IMR-90 (cell line): Measurements from ENCODE around the gene RHAG. TPM values are rescaled to one million over a fixed set of nuclear protein-coding genes. Genes with fewer than 3 reads are reported as not detected.

Experiments used
- ATAC-seq: fragments of 200-7000 bp; cut with Tn5 transposase; 2 replicates; pipeline ENCODE4 v1.9.1; 2020; ENCODE audit warnings: low read depth, mild to moderate bottlenecking, moderate library complexity
- BruUV-seq: library from RNA; stranded (reverse); fragments of 400-500 nt; replicated peaks from 2 replicates; lab custom pipeline; 2021; lab: Mats Ljungman, UMichigan
- CTCF ChIA-PET: fragments of 300-600 bp; formaldehyde crosslinking; extraction: SDS; loops from one replicate; lab custom pipeline; 2021; ENCODE audit warnings: antibody characterized with exemption; lab: Yijun Ruan, JAX
- POLR2A ChIA-PET: fragments of 300-600 bp; sonication (Branson Sonifier 250); formaldehyde crosslinking; loops from one replicate; lab custom pipeline; 2022; ENCODE audit warnings: antibody characterized with exemption; ENCODE audit not compliant: unreplicated experiment; lab: Charles Lee
- DNase-seq: peaks from one replicate; pipeline ENCODE4 v3.0.0; 2013
- H2AFZ ChIP-seq: replicated peaks from 2 replicates; pipeline ENCODE3; 2013; ENCODE audit warnings: low read length, mild to moderate bottlenecking; ENCODE audit not compliant: poor library complexity
- H2AK5ac ChIP-seq: 2 replicates; pipeline ENCODE4 v1.6.1; 2013; ENCODE audit warnings: low read depth, low read length, inconsistent platforms
- H2AK9ac ChIP-seq: replicated peaks from 2 replicates; pipeline ENCODE3; 2013; ENCODE audit warnings: mild to moderate bottlenecking, low read depth, low read length, moderate library complexity; ENCODE audit not compliant: poor library complexity
- H2BK120ac ChIP-seq: 2 replicates; pipeline ENCODE4 v1.6.1; 2013; ENCODE audit warnings: low read depth, low read length, inconsistent platforms
- H2BK15ac ChIP-seq: 3 replicates; pipeline ENCODE4 v1.6.1; 2013; ENCODE audit warnings: low read depth, low read length, inconsistent platforms
- H2BK20ac ChIP-seq: 2 replicates; pipeline ENCODE4 v1.6.1; 2013; ENCODE audit warnings: low read depth, mild to moderate bottlenecking, inconsistent platforms, low read length, moderate library complexity
- H2BK5ac ChIP-seq: 2 replicates; pipeline ENCODE4 v1.6.1; 2013; ENCODE audit warnings: mild to moderate bottlenecking, low read depth, low read length, inconsistent platforms; ENCODE audit not compliant: poor library complexity, severe bottlenecking
- H3K14ac ChIP-seq: replicated peaks from 2 replicates; pipeline ENCODE4 v1.6.1; 2013; ENCODE audit warnings: low read depth, low read length, inconsistent platforms
- H3K18ac ChIP-seq: 2 replicates; pipeline ENCODE4 v1.6.1; 2013; ENCODE audit warnings: low read depth, low read length, control low read depth
- H3K23ac ChIP-seq: 2 replicates; pipeline ENCODE4 v1.6.1; 2013; ENCODE audit warnings: low read depth, low read length, inconsistent platforms
- H3K27ac ChIP-seq: 2 replicates; pipeline ENCODE4 v1.5.1; 2013; ENCODE audit warnings: mild to moderate bottlenecking, control low read depth, low read length; ENCODE audit not compliant: insufficient read depth
- H3K27me3 ChIP-seq: 2 replicates; pipeline ENCODE4 v1.6.1; 2013; ENCODE audit warnings: low read length; ENCODE audit not compliant: control insufficient read depth, insufficient read depth
- H3K36me3 ChIP-seq: 2 replicates; pipeline ENCODE4 v1.6.1; 2013; ENCODE audit warnings: low read length, mixed read lengths; ENCODE audit not compliant: control insufficient read depth, insufficient read depth
- H3K4ac ChIP-seq: 2 replicates; pipeline ENCODE4 v1.6.1; 2013; ENCODE audit warnings: low read depth, low read length, inconsistent platforms
- H3K4me1 ChIP-seq: 2 replicates; pipeline ENCODE4 v1.6.1; 2013; ENCODE audit warnings: low read length, mixed read lengths; ENCODE audit not compliant: control insufficient read depth, insufficient read depth
- H3K4me2 ChIP-seq: 2 replicates; pipeline ENCODE4 v1.6.1; 2013; ENCODE audit warnings: low read depth, mild to moderate bottlenecking, control low read depth, low read length, moderate library complexity
- H3K4me3 ChIP-seq: 2 replicates; pipeline ENCODE4 v1.5.1; 2013; ENCODE audit warnings: low read depth, mild to moderate bottlenecking, control low read depth, low read length, moderate library complexity; ENCODE audit not compliant: insufficient read depth
- H3K56ac ChIP-seq: 2 replicates; pipeline ENCODE4 v1.6.1; 2013; ENCODE audit warnings: low read length, inconsistent platforms; ENCODE audit not compliant: insufficient read depth; ENCODE audit errors: extremely low read depth
- H3K79me1 ChIP-seq, 2 experiments: 2 replicates each; pipeline ENCODE4 v1.6.1; 2013; ENCODE audit warnings: low read length in 2 of 2, inconsistent platforms in 1 of 2, low read depth in 1 of 2
- H3K9ac ChIP-seq: 2 replicates; pipeline ENCODE4 v1.6.1; 2013; ENCODE audit warnings: low read depth, low read length, control low read depth
- H3K9me1 ChIP-seq: 2 replicates; pipeline ENCODE4 v1.6.1; 2013; ENCODE audit warnings: low read length, inconsistent platforms; ENCODE audit not compliant: insufficient read depth
- H3K9me3 ChIP-seq: 2 replicates; pipeline ENCODE4 v1.6.1; 2013; ENCODE audit warnings: low read length; ENCODE audit not compliant: control insufficient read depth, insufficient read depth
- H4K20me1 ChIP-seq: 2 replicates; pipeline ENCODE4 v1.6.1; 2013; ENCODE audit warnings: low read length, inconsistent platforms; ENCODE audit not compliant: insufficient read depth
- H4K5ac ChIP-seq: 2 replicates; pipeline ENCODE4 v1.6.1; 2013; ENCODE audit warnings: mild to moderate bottlenecking, low read depth, low read length, control low read depth
- H4K8ac ChIP-seq, 2 experiments: 2 replicates each; pipeline ENCODE4 v1.6.1; 2013; ENCODE audit warnings: low read depth in 2 of 2, low read length in 2 of 2, control low read depth in 1 of 2, inconsistent platforms in 1 of 2
- H4K91ac ChIP-seq: 2 replicates; pipeline ENCODE4 v1.6.1; 2013; ENCODE audit warnings: low read depth, low read length, inconsistent platforms; ENCODE audit not compliant: insufficient read depth
- BHLHE40 ChIP-seq: fragments of 150-350 bp; IDR thresholded peaks from 2 replicates; pipeline ENCODE4 v1.6.1; 2016; ENCODE audit warnings: mild to moderate bottlenecking, low read depth, low read length
- CEBPB ChIP-seq: IDR thresholded peaks from 2 replicates; pipeline ENCODE4 v1.6.1; 2012; ENCODE audit warnings: low read depth, low read length, improper control_type of control experiment
- CHD1 ChIP-seq: IDR thresholded peaks from 2 replicates; pipeline ENCODE4 v1.6.1; 2012; ENCODE audit warnings: low read depth, low read length, improper control_type of control experiment
- MAZ ChIP-seq: IDR thresholded peaks from 2 replicates; pipeline ENCODE4 v1.6.1; 2012; ENCODE audit warnings: low read depth, mild to moderate bottlenecking, low read length, improper control_type of control experiment, moderate library complexity, borderline replicate concordance
- NFE2L2 ChIP-seq: fragments of 150-350 bp; IDR thresholded peaks from 2 replicates; pipeline ENCODE4 v1.6.1; 2016; ENCODE audit warnings: low read depth, mild to moderate bottlenecking, low read length
- POLR2A ChIP-seq: IDR thresholded peaks from 2 replicates; pipeline ENCODE4 v1.6.1; 2012; ENCODE audit warnings: mild to moderate bottlenecking, low read depth, low read length
- RCOR1 ChIP-seq: IDR thresholded peaks from 2 replicates; pipeline ENCODE4 v1.6.1; 2012; ENCODE audit warnings: mild to moderate bottlenecking, low read length, improper control_type of control experiment; ENCODE audit not compliant: insufficient replicate concordance
- RFX5 ChIP-seq: IDR thresholded peaks from 2 replicates; pipeline ENCODE4 v1.8.0; 2012; ENCODE audit warnings: low read depth, mild to moderate bottlenecking, low read length, moderate library complexity
- WGBS, 2 experiments: methylation state at CpG; one replicate each; pipeline versions ENCODE4 v1.1.5 to v1.1.7; 2013; ENCODE audit warnings: missing lambda C conversion rate in 2 of 2; ENCODE audit not compliant: insufficient read length in 1 of 2; ENCODE audit errors: extremely low coverage in 2 of 2; 5-methylcytosine and 5-hydroxymethylcytosine counted together
- dilution Hi-C: fragments of 300-500 bp; cut with HindIII; formaldehyde crosslinking; loops from one replicate; pipeline ENCODE4 v1.14.3; 2018; ENCODE audit warnings: low sequenced_read_pairs; ENCODE audit not compliant: unreplicated experiment
- in situ Hi-C: fragments of 300-500 bp; cut with MboI; formaldehyde crosslinking; loops from 3 replicates; pipeline ENCODE4 v1.14.3; 2019; ENCODE audit warnings: low sequenced_read_pairs, inconsistent platforms, mixed read lengths
- intact Hi-C: fragments of 100-400 bp; cut with micrococcal nuclease; formaldehyde crosslinking; loops from 2 replicates; pipeline ENCODE4 v1.10.0; 2022
- polyA plus RNA-seq, 3 experiments: library from polyadenylated mRNA; depleted of rRNA; stranded (reverse); fragments of >200 nt; gene quantifications; 2 replicates each; pipeline ENCODE4 v1.2.3, GENCODE V29; 2012; ENCODE audit warnings: low replicate concordance in 1 of 3
- total RNA-seq: library from RNA; depleted of rRNA; stranded (reverse); fragments of >200 nt; gene quantifications from 2 replicates; pipeline ENCODE4 v1.2.3, GENCODE V29; 2012

The RHAG gene
- total and polyA plus RNA-seq, 2 of the 4 experiments (the other 2 are of a cell fraction), result not detected

- H3K18ac ChIP-seq, result no peak overlapping the region
- H2AK9ac ChIP-seq, result no peak overlapping the region
- H3K56ac ChIP-seq, result no peak overlapping the region
- H4K8ac ChIP-seq, result no peak overlapping the region
- ChIA-PET POLR2A (no interaction called here), CTCF (no interaction called here)
- no peak overlapping the region for H2AFZ ChIP-seq
- BruUV-seq, result no TSS peak
- intact Hi-C loops (no loop called here), in situ Hi-C loops (no loop called here), dilution Hi-C loops (no loop called here)
- H3K4ac ChIP-seq, result no peak overlapping the region
- H2BK15ac ChIP-seq, result no peak overlapping the region
- no CpG with 5 or more reads among the region's 4 CpGs for WGBS, 2 experiments
- ATAC-seq, result no peak
- no peak overlapping the region for H2BK20ac ChIP-seq
- no peak overlapping the region for H4K5ac ChIP-seq
- H3K23ac ChIP-seq, result no peak overlapping the region
- no peak overlapping the region for H3K27ac ChIP-seq
- no peak overlapping the region for H3K9ac ChIP-seq
- no peaks in the 10 kb centered on the region for H3K27me3 ChIP-seq
- no peak overlapping the region for H2BK5ac ChIP-seq
- no peak overlapping the region for H3K4me2 ChIP-seq
- no peaks in the 10 kb centered on the region for H4K20me1 ChIP-seq
- H4K91ac ChIP-seq, result no peak overlapping the region
- no peak overlapping the region for H3K14ac ChIP-seq
- no peak overlapping the region for H2AK5ac ChIP-seq
- TF ChIP-seq RCOR1 (no peak), BHLHE40 (no peak), CHD1 (no peak), CEBPB (no peak), POLR2A (no peak), RFX5 (no peak), MAZ (no peak), NFE2L2 (no peak)
- H3K4me3 ChIP-seq, result no peak overlapping the region
- H2BK120ac ChIP-seq, result no peak overlapping the region
- no peaks in the 10 kb centered on the region for H3K9me3 ChIP-seq
- no peak for DNase-seq
- no peaks in the 10 kb centered on the region for H3K4me1 ChIP-seq
- H3K9me1 ChIP-seq, result no peaks in the 10 kb centered on the region
- no peaks in the 10 kb centered on the region for H3K79me1 ChIP-seq
- no peaks in the 10 kb centered on the region for H3K36me3 ChIP-seq
Observed at GRCh38 chr6:49646942-49647341, 10.3 kb upstream of the RHAG start.
